HG02973 (cell line): ENCODE data around the gene GSTA1.
A peak's percentile ranks its signal among the peaks of the same experiment; 100 is the strongest.
"Not testable (repeated sequence)": the region's sequence is repeated elsewhere in the genome, so short reads cannot be mapped to it uniquely, and the experiment has no call there.

ENCODE experiments used
- ATAC-seq: cut with Tn5 transposase; IDR thresholded peaks from one replicate; pipeline ENCODE4 v1.9.1; 2021; ENCODE audit warnings: moderate library complexity; ENCODE audit not compliant: unreplicated experiment

The GSTA1 gene

GRCh38 chr6:52803668-52804255 lies at the start of gene GSTA1:
Gene GSTA1, minus strand, starts transcription at chr6:52803816. Its CDS starts 4,549 bp downstream, at chr6:52799267.
- ATAC-seq, result not testable (repeated sequence)

- ATAC-seq, result no peak
Measured at GRCh38 chr6:52849137-52849536, 45.5 kb upstream of the GSTA1 start.

GRCh38 chr6:52846002-52846401 lies 42.4 kb upstream of the GSTA1 start:
- no peak for ATAC-seq

- ATAC-seq, result no peak
Measured at GRCh38 chr6:52843605-52844004, 40.0 kb upstream of the GSTA1 start.

- ATAC-seq, result no peak
Measured at GRCh38 chr6:52840763-52841585, 37.4 kb upstream of the GSTA1 start, which contains the start of gene GSTA5. Gene GSTA5, minus strand, starts transcription at chr6:52840813.

GRCh38 chr6:52839124-52840055 lies 35.8 kb upstream of the GSTA1 start:
- ATAC-seq, result peak; percentile 66

- no peak for ATAC-seq
Measured at GRCh38 chr6:52834481-52834880, 30.9 kb upstream of the GSTA1 start.

- ATAC-seq, result not testable (repeated sequence)
Measured at GRCh38 chr6:52830869-52831268, 27.3 kb upstream of the GSTA1 start.

- no peak for ATAC-seq
Measured at GRCh38 chr6:52829046-52829817, 25.6 kb upstream of the GSTA1 start.

- ATAC-seq, result not testable (repeated sequence)
Measured at GRCh38 chr6:52828621-52829020, 25.0 kb upstream of the GSTA1 start.

- not testable (repeated sequence) for ATAC-seq
Measured at GRCh38 chr6:52827073-52827783, 23.6 kb upstream of the GSTA1 start.

GRCh38 chr6:52826513-52826912 lies 22.9 kb upstream of the GSTA1 start:
- ATAC-seq, result no peak

GRCh38 chr6:52825900-52826459 lies 22.4 kb upstream of the GSTA1 start:
- ATAC-seq, result not testable (repeated sequence)

GRCh38 chr6:52825270-52825793 lies 21.7 kb upstream of the GSTA1 start:
- ATAC-seq, result not testable (repeated sequence)

GRCh38 chr6:52821842-52822241 lies 18.2 kb upstream of the GSTA1 start:
- ATAC-seq, result no peak

- ATAC-seq, result no peak
Measured at GRCh38 chr6:52820198-52820597, 16.6 kb upstream of the GSTA1 start.

- peak; percentile 89 for ATAC-seq
Measured at GRCh38 chr6:52815167-52816092, 11.8 kb upstream of the GSTA1 start.

- not testable (repeated sequence) for ATAC-seq
Measured at GRCh38 chr6:52814545-52814944, 10.9 kb upstream of the GSTA1 start.
